ENCODE measurements around the gene DNASE2B.

DNASE2B gene

DNA sequence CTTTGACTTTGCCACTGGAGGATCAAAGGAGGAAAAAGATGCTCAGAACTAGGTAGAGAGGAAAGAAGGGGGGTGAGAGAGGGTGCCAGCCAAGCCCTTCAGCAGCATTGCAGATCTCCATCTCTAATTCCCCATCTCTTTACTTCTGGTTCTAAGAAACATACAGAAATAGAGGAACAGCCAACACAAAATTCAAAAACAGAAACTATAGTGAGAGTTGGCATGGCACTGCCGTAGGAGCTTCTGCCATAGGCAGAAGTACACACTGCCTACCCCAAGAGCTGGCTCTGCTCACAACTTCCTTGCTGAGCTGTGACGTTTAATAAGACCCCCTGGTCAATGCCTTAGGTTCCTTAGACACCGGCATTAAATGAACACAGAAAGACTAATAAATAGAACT lies 54.2 kb downstream of the DNASE2B start:
- Histone ChIP-seq H3K27me3 (no peaks in the 10 kb centered on the region), H3K4me2 (no peak overlapping the region), H3K36me3 (no peaks in the 10 kb centered on the region), H3K27ac (no peak overlapping the region), H3K4me1 (peaks cover 0 to 13% (median 0%) of the 10 kb centered on the region in 10 experiments; a peak in 6 of 20 replicates), H3K9ac (no peak overlapping the region), H3K9me3 (replicated peaks in 1 of 11) (no peaks in the 10 kb centered on the region), H3K4me3 (no peak overlapping the region), H4K20me1 (no peaks in the 10 kb centered on the region)
- TF ChIP-seq Cebpa-rat (IDR thresholded peaks at IDR 0.05) = no peak

DNA sequence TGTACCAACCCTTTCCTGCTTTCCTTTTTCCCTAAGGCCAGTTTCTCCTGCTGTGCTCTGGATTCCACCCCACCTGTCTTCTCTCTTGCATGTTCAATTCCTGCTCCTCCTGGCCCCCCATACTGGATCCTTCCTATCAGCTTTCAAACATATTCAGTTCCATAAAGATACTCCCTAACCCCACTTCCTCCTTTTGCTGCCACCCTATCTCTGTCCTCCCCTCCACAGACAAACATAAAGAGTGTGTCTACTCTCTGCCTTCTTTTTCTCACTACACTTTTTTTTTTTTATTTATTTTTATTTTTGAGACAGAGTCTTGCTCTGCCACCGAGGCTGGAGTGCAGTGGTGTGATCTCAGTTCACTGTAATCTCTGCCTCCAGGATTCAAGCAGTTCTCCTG lies 63.8 kb downstream of the DNASE2B start:
- no peaks in the 10 kb centered on the region for H3K27me3 ChIP-seq
- no peaks in the 10 kb centered on the region for H3K4me1 ChIP-seq
- H3K4me3 ChIP-seq = no peak overlapping the region
- no peaks in the 10 kb centered on the region for H4K20me1 ChIP-seq
- no peak overlapping the region for H3K9ac ChIP-seq
- H3K9me3 ChIP-seq (replicated peaks in 1 of 11) = no peaks in the 10 kb centered on the region
- H3K36me3 ChIP-seq = no peaks in the 10 kb centered on the region
- no peak for TF ChIP-seq Cebpa-rat (IDR thresholded peaks at IDR 0.05)
- H3K27ac ChIP-seq = no peak overlapping the region
- H3K4me2 ChIP-seq = no peak overlapping the region
